ENCODE data around the gene MUC5AC.
"Not testable (repeated sequence)": the region's sequence is repeated elsewhere in the genome, so short reads cannot be mapped to it uniquely, and the experiment has no call there.

Gene MUC5AC

GRCh38 chr11:1111545-1112212 is 46.1 kb upstream of the MUC5AC start:
- TF ChIP-seq ZFX (IDR thresholded peaks at IDR 0.05; ENCODE audit: borderline replicate concordance) (no peak), CTCF (IDR thresholded peaks at IDR 0.05) (no peak)
- H3K27ac ChIP-seq, result no peak overlapping the region

GRCh38 chr11:1112351-1113191 is 45.2 kb upstream of the MUC5AC start:
- H3K27ac ChIP-seq, result no peak overlapping the region
- no peak for TF ChIP-seq CTCF (IDR thresholded peaks at IDR 0.05)
- TF ChIP-seq ZFX (IDR thresholded peaks at IDR 0.05; ENCODE audit: borderline replicate concordance), result no peak

GRCh38 chr11:1113405-1114201 is 44.1 kb upstream of the MUC5AC start:
- no peak overlapping the region for H3K27ac ChIP-seq
- TF ChIP-seq ZFX (IDR thresholded peaks at IDR 0.05; ENCODE audit: borderline replicate concordance) (no peak), CTCF (IDR thresholded peaks at IDR 0.05) (no peak)

- not testable (repeated sequence) for H3K27ac ChIP-seq
Observed at GRCh38 chr11:1115292-1115691, 42.5 kb upstream of the MUC5AC start.

GRCh38 chr11:1116104-1116503 is 41.6 kb upstream of the MUC5AC start:
- TF ChIP-seq CTCF (IDR thresholded peaks at IDR 0.05), result no peak
- no peak for TF ChIP-seq ZFX (IDR thresholded peaks at IDR 0.05; ENCODE audit: borderline replicate concordance)
- no peak overlapping the region for H3K27ac ChIP-seq

- no peak overlapping the region for H3K27ac ChIP-seq
- TF ChIP-seq CTCF (IDR thresholded peaks at IDR 0.05), result no peak
- no peak for TF ChIP-seq ZFX (IDR thresholded peaks at IDR 0.05; ENCODE audit: borderline replicate concordance)
Observed at GRCh38 chr11:1116666-1117390, 40.9 kb upstream of the MUC5AC start.

GRCh38 chr11:1117992-1118391 is 39.8 kb upstream of the MUC5AC start:
- H3K27ac ChIP-seq, result no peak overlapping the region
- TF ChIP-seq CTCF (IDR thresholded peaks at IDR 0.05) (no peak), ZFX (IDR thresholded peaks at IDR 0.05; ENCODE audit: borderline replicate concordance) (no peak)
